ENCODE results near the gene CDKN1B.

CDKN1B gene

DNA sequence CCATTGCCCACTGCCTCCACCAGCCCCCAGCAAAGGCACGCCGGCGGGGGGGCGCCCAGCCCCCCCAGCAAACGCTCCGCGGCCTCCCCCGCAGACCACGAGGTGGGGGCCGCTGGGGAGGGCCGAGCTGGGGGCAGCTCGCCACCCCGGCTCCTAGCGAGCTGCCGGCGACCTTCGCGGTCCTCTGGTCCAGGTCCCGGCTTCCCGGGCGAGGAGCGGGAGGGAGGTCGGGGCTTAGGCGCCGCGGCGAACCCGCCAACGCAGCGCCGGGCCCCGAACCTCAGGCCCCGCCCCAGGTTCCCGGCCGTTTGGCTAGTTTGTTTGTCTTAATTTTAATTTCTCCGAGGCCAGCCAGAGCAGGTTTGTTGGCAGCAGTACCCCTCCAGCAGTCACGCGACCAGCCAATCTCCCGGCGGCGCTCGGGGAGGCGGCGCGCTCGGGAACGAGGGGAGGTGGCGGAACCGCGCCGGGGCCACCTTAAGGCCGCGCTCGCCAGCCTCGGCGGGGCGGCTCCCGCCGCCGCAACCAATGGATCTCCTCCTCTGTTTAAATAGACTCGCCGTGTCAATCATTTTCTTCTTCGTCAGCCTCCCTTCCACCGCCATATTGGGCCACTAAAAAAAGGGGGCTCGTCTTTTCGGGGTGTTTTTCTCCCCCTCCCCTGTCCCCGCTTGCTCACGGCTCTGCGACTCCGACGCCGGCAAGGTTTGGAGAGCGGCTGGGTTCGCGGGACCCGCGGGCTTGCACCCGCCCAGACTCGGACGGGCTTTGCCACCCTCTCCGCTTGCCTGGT is at the start of gene CDKN1B:
Gene CDKN1B (plus strand): TSS at position 576 of the 793 bp plus-strand sequence. CDS start 472 bp downstream, outside the sequence.
- peak; percentile 63 to 81 for DNase-seq (ENCODE audit: low read depth in 1 of 2, low spot score in 1 of 2)

DNA sequence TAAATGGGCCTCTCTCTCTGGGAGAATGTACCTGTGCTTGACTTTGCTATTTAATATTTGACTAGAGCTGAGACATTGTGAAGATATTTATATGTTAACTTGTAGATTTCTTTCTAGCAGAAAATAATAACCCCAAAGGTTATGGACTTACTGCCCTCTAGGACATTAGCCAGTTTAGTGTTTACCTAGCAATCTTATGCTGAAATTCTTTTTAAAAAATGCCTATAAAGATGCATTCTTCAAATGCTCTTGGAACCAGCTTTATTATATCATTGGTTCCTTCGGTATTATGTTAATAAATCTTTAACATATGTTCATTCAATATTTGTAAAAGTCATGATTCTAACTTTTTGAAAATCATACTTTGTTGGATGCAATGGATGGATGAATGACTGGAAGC is 49.2 kb upstream of the CDKN1B start:
- no peak for DNase-seq (ENCODE audit: low read depth in 1 of 2, low spot score in 1 of 2)

DNA sequence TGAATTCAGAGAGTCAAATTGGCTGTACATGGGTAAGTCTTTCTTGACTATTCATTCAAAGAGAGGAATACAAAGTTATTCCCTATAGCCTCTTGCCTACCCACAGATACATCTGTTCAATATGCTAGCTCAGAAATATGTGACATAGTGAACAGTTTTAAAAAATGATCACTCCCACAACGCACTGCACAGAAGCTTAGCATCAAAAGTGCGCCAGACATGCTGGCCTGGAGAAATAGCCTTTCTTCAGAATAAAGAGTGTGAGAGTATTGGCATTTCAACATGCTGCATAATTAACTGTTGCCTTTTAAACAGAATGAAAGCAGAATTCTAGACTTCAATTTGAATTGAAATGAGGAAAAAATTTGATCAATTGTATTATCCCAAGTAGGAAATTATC is 48.1 kb upstream of the CDKN1B start:
- no peak for DNase-seq (ENCODE audit: low read depth in 1 of 2, low spot score in 1 of 2)

DNA sequence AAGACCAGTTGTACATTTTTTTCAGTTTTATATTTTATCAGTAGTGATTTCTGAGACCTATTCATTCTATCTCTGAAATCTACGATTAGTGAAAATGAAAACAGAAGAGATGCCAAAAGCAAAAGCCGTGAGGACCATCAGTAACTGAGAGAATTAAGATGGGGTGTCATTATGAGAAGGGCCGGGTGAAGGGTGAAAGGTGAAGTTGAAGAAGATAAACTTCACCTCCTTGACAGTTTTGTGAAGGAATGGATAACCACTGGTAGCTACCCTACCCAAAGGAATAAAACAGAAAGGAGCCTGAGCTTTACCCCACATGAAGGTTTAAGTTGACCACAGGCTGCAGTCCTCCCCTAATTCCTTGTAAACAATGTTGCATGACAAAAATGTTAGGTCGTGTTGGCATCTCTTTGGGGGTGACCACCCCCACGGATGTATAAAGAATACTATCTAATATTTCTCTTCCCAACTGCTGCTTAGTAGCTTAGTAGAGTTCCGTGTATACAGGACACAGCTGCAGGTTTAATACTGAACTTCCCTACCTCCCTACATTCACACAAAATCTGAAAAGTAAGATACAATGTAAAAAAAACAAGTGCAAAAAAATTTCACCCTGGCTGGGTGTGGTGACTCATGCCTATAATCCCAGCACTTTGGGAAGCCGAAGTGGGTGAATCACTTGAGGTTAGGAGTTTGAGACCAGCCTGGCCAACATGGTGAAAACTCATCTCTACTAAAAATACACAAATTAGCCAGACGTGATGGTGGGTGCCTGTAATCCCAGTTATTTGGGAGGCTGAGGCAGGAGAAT is 45.1 kb upstream of the CDKN1B start:
- no peak for DNase-seq (ENCODE audit: low read depth in 1 of 2, low spot score in 1 of 2)

DNA sequence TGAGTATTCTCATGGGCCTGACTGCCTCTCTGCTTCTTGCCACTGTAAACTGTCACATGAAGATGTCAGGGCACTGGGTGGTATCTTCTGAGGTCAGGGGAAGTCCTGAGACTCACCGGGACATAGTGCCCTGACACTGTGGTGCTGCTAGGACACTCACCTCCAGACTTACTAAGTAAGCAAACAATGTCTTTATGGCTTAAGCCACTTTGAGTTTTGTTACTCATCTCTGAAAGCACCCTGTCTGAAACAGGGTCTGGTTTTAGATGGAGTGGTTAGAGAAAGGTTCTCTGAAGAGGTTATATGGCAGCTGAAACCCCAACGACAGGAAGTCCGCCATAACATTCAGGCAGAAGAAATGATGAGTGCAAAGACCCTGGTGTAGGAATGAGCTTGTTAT is 43.9 kb upstream of the CDKN1B start:
- DNase-seq (ENCODE audit: low read depth in 1 of 2, low spot score in 1 of 2): no peak

DNA sequence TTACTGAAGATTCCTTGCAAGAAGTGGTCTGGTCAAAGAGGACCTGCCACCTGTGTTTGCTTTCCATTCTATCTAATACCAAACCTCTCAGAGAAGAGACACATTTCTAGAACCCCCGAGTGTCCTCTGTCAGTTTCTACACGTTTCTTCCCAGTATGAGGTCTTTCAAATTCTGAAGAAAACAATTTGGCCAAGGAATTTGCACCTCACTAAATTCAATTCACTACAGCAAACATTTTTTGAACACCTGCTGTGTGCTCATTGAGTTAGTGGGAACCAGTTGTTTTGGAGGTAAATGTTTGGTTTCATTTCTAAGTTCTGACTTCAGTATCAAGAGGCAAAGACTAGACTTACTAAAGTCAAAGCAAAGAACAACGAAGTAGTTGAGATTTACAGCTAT is 40.6 kb upstream of the CDKN1B start:
- no peak for DNase-seq (ENCODE audit: low read depth in 1 of 2, low spot score in 1 of 2)

DNA sequence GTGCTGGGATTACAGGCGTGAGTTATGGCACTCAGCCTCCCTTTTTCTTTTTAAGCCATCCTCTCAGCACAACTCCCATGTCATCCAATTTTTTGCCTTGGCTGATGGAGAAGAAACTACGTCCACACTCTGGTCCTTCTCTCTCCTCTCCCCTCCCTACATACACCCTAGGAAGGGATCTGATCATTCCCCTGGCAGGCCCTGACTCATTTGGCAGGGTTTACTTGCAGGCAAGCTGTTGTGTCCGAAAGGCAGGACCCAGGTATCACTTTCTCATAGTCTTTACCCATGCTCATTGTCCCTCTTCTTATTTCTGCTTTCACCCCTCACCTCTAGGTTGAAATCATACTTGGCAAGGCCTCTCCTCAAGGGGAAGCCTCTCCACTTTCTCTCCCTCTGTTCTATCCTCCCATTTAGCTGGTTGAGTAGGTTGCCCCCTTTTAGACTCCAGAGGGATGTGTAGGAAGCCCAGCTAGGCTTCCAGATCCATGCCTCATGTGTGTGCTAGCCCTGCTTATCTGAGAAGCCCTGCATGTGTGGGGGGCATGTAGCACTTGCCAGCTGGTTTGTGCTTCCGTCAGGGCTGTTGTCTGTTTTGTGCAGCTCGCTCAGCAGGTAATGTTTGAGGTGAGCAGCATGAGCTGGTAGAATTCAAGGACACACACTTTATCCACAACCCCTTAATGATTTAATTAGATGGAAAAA is 36.0 kb upstream of the CDKN1B start:
- DNase-seq (ENCODE audit: low read depth in 1 of 2, low spot score in 1 of 2): no peak

DNA sequence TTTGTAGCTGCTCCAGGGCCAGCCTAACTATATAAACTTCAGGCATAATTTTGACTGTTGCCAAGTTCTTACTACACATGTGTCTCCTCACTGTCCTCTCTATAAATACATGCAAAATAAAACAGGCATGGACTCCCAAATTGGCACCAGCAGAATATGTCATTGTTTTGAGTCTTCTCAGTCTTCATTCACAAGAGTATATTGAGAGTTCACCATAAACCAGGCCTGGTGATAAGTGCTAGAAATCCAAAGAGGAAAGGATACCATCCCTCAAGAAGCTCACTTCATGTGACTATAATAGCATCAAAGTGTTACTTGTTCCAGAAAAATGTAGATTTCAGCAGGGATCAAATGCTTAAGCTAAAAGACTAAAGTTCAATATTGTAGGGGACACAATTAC is 34.9 kb upstream of the CDKN1B start:
- no peak for DNase-seq (ENCODE audit: low read depth in 1 of 2, low spot score in 1 of 2)

DNA sequence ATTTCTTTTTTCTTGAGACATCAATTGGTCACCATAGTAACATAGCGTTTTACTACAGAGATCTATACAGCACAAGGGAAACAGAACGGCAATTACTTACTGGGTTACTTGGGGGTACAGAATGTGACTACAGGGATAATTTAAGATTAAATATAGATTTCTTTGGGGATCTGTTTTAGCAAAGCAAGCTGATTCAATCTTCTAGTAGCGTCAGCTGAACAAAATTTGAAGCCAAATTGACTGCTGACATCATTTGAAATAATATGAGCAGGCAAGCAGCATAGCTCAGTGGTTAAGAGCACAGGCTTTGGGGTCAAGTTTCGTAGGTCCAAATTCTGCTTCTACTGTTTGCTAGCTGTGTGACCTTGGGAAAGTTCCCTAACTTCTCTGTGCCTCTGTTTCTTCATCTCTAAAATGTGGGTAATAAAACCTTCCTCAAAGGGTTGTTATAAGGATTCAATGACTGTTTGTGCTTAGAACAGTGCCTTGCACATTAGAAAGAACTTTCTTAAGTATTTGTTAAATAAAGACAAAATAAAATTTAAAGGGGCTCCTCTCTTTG is 34.0 kb upstream of the CDKN1B start:
- no peak for DNase-seq (ENCODE audit: low read depth in 1 of 2, low spot score in 1 of 2)

DNA sequence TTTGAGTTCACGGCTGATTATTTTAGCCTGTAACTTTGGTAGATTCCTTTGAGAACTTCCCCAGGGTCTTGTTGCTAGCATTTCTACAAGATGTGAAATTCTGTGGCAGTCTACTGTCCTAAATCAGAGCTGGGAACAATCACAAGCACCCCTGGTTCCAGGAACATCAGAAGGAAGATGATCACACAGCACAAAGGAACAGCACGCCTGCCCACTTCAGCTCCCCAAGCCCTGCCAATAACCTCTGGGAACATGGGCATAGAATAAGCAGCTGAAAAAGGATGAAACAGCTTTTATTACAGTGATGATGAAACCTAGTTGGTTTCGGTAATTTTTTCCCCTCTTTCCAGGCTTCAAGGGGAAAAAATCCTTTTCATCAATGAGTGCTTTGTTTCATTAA is 33.4 kb upstream of the CDKN1B start:
- no peak for DNase-seq (ENCODE audit: low read depth in 1 of 2, low spot score in 1 of 2)

DNA sequence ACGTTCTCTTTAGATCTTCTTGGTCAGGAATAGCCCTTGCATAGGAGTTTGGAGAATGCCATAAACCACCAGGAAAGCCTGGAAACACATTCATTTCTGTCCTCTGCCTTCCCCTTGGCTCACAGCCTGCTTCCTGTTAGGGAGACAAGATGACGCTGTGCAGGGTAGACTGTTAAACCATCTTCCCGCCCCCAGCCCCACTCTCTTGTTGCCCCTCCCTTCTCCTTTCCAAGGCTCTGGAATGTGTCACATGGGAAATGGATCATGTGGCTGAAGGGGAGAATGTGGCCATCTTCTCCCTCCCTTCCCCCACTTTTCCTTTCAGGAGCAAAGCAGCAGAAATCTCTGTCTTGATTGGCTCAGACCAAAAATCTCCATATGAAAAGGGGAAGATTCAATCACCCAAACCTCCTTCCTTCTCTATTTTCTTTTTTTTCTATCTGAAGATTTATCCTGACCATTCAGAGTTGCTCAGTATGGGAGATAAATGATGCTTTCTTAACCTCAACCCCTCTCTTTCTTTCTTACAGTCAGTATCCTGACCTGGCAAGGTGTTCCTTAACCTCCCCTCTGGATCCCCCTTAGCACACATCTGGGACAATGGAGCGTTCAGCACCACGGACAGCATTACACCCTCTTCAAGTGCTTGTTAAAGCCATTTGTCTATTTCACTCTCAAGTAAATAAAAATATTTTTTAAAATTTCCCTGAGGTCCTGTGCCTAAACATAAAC is 32.6 kb upstream of the CDKN1B start:
- DNase-seq (ENCODE audit: low read depth in 1 of 2, low spot score in 1 of 2): no peak

DNA sequence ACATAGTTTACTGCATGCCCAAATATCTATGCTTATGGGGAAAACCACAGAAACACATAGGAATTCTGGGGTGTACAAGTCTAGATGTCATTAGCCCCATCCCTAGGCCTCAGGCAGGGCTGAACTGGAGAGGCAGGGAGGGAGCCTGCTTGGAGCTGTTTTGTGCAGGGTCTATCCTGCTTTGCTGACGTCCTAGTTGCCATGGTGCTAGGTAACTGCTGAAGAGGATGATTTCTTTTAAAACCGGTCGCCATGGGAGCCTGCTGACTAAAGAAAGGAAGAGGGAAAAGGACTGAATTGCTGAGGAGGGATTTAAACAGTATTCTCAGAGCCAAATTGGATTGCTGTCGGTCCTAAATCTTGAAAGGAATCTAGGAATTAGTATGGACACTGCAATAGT is 31.9 kb upstream of the CDKN1B start:
- DNase-seq (ENCODE audit: low read depth in 1 of 2, low spot score in 1 of 2): no peak

DNA sequence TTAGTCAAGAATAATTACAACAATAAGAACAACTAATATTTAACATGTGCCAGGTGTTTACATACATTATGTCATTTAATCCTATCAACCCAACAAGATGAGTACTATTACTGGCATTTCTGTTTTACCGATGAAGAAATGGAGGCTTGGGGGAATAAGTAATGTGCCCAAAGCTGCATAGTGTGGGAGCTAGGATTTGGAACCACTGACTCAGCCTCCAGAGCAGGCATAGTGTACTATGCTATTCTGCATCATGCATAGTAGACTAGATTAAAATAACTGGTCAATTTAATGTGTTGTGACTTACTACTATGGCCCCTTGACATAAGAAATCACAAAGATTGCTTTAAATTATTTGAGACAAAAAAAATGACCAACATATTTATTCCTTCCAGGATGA is 30.7 kb upstream of the CDKN1B start:
- no peak for DNase-seq (ENCODE audit: low read depth in 1 of 2, low spot score in 1 of 2)

DNA sequence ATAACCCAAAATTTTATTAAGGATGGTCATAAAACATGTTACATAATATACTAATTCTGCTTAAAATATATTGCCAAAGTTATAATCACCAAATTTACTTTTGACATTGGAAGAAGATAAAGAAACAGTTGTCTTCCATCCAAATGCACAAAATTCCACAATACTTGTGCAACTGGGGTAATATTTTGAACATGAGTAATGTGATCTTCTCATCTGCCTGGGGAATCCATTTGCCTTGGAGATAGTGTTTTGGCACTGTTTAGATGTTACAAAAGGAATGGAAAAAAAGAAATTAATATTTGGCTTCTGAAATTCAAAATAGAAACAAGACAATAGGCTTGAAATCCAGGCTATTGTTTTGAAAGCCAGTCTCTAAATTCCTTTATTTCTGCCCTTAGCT is 30.2 kb upstream of the CDKN1B start:
- DNase-seq (ENCODE audit: low read depth in 1 of 2, low spot score in 1 of 2): no peak

DNA sequence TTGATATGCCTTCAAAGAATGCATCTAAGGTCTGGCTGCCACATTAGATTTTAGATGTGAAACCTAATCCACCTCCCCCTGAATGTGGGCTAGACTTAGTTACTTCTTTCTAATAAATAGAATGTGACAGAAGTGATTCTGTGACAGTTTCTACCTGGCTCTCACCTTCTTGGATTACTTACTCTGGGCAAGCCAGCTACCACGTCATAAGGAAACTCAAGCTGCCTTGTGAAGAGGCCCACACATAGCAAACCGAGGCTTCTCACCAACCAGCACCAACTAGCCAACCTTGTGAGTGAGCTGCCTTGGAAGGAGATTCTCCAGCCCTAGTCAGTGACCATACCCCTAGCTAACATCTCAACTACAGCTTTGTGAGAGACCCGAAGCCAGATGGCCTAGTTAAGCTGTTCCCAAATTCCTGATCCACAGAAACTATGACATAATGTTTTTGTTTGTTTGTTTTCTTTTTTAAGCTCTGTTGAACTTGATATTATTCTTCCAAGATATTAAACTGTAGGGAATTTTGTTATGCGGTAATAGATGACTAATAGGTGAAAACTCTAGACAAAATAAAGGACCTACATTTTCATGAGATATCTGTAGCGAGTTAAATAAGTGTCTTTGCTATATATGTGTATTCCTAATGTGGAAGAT is 27.4 kb upstream of the CDKN1B start:
- DNase-seq (ENCODE audit: low read depth in 1 of 2, low spot score in 1 of 2): no peak

DNA sequence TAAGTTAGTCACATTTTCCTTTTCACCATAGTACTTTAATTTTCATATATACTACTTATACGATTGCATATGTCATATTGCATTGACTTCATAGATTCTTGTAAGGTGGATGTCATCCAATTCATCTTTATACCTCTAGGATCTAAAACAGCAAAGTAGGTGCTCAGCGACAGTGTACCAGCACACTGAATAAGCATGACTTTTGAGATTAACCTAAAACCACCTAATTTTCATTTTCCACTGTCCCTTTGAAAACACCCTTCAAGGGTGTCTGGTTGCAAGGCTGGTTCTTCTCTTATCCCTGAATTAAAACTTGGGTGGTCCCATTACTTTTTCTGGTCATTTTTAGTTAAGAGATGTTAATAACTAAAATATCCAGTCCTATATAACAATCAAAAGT is 25.6 kb upstream of the CDKN1B start:
- no peak for DNase-seq (ENCODE audit: low read depth in 1 of 2, low spot score in 1 of 2)

DNA sequence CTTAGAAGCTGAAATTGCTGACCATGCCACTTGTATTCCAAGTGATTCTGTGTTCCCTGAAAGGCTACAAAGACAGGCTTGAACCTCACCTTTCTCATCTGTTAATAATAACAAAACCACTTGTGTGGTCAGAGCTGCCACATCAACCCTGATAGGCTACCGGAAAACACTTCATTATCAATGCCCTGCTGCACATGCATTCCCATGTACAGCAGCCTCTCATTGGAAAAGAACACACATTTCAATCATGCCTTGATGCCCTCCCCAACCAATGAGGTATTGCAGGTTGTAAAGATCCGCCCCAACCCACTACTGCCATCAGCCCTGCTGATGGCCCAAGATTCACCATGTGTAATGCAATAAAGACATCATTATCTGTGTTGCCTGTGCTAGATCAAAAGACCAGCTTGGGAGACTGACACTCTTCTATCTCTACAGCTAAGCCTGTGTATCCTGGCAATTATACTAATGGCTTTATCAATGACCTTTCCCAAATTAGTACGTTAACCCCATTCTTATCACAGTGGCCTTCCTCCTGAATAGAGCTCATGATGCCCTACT is 24.0 kb upstream of the CDKN1B start:
- no peak for DNase-seq (ENCODE audit: low read depth in 1 of 2, low spot score in 1 of 2)

DNA sequence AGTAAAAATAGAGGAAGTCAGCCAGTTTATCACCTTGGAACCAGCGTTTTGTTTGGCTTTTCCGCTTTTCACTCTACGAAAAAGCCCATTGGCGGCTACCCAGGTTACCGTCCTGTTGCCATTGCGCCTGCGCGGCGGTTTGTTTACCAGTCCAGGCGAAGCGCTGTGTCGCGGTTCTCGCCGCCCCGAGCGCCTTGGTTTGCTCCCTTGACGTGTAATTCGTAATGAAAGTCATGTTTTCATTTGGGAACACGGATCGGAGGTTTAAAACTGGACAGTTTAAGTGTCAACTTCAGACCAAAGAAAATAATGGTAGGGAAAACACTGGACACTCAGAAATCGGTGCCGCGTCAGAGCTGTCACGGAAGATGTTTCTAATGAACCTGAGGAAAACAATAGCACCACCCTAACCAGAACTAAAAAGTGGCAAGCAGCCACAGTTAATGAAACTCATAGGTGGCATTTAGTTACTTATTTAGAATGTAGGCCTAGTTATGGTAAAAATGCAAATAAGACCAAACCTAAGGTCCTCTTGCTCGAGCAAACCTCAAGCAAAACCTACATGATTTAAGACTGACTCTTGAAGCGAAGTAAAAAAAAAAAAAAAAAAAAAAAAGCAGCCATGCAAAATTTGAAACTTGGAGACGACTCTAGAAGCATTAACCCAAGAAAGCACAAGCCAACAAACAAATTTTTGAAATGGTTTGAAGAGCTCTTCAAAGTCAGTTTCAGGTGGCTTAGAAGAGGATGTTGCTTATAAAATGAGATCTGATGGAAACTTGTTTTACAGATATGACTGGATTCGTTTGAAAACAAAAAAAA is 20.4 kb upstream of the CDKN1B start:
- DNase-seq (ENCODE audit: low read depth in 1 of 2, low spot score in 1 of 2): peak; percentile 70 to 86

DNA sequence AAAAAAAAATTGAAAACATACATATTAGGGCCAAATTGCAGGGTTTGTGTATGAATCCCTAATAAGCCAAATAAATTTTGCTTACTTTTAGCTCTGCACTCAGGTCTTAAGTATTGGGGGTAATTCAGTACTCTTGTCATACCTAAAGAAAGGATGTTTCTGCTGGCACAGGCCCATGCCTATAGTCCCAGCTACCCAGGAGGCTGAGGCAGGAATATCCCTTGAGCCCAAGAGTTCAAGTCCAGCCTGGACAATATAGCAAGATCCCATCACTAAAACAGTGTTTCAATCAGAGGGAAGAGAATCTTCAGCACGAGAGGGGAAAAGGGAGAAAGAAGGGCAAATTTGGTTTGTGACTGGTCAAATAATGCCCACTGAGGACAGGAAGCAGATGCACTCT is 17.8 kb upstream of the CDKN1B start:
- DNase-seq (ENCODE audit: low read depth in 1 of 2, low spot score in 1 of 2): no peak
